CD4-positive, alpha-beta T cell treated with Interleukin-6 at 100 ng/mL for 8 hours (primary cell): Measurements from ENCODE around the gene PPL.

Experiments used
- DNase-seq: peaks from one replicate; pipeline ENCODE4 v3.0.0-alpha.2; 2020; ENCODE audit warnings: mixed read lengths, low spot score

Gene PPL

DNA sequence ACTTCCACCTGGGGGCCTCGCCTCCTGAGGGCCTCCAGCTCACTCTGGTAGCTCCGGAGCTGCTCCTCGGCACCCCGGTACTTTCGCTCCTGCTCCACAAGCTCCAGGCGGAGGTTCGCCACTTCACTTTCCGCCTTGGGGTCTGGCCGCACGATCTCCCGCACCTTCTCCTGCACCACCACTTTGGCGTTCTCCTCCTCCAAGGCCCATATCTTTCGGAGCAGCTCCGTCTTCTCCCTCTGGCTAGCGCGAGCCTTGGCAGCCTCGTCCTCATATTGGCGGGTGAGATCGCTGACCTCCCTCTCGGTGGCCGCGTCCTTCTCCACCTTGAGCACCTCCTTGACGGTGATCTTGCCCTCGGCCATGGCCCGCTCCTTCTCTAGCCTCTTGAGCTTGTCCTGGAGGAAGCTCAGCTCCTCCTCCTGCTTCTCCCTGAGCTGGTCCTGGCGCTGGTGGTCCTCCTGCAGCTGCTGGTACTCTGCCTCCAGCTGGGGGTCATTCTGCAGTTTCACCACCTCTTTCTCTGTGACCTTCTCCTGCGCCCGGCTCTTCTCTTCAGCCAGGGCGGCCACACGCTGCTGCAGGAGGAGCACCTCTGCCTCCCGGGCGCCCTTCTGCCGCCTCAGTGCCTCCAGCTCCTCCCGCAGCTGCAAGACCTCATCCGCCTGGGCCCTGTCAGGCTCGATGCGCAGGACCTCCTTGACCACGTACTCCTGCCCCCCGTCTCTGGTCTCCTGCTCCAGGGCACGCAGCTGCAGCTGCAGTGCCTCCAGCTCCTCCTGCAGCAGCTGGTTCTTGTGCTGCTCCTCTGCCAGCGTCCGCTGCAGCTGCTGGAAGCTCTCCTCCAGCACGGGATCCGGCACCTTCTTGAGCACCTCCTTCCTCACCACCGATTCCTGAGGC is 51.7 kb downstream of the PPL start:
- no peak for DNase-seq

DNA sequence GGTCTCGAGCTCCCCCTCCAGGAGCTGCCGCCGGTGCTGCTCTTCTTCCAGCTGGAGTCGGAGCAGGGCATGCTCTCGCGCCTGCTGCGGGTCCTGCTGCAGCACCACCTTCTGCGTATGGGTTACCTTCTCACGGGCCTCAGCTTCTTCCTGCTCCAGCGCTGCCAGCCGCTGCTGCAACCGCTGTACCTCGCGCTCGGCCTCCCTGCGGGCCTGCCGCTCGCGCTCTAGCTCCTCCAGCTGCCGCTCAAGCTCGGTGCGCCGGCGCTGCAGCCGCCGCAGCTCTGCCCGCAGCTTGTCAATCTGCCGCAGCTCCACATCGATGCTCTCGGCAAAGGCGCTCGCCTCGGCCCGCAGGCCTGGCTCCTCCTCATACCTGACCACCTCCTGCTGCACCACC is 52.7 kb downstream of the PPL start:
- no peak for DNase-seq

DNA sequence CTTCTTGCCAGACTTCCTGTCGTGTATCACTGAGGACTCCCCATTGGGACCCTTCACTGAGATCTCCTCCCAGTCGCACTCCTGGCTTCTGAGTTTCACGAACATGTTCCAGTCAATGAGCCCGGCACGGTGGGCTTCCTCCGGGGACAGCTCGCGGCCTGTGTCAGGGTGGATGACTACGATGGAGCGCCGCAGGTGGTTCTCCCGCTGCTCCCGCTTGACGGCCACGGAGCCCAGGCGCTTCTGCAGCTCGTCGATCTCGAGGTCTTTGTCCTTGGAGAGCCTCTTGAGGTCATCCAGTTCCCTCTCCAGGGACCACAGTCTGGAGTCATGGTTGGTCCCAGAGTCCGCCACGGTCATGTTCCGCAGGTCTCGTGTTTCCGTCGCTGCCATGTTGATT is 53.4 kb downstream of the PPL start:
- no peak for DNase-seq

DNA sequence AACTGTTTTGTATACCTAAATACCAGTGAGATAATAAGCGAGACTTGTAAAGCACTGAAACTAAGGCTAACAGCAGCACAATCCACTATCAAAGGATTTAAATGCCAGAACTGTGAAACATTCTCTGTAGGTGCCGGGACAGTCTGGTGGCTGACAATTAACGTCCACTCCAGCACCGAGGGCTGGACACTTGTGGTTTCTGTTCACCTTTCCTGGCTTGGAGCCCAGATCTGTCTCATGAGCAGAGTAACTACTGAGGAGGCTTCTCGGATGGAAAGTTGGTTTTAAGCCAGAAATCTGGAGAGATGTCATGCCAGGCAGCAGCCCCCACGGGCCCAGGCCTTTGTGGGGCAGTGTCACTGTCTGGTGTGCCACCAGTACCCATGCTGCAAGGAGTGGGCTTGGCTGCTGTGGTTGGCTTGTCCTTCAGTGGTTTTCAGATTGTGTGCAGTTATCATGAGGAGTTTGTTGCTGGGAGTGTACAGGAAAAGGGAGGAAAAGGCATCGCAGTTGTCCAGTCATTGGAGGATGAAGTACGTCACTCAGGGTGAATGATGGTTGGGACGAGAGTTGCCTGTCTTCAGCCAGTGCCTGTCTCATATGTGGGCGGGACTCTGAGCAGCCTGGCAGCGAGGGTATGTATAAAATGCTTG is 54.2 kb downstream of the PPL start:
- no peak for DNase-seq

DNA sequence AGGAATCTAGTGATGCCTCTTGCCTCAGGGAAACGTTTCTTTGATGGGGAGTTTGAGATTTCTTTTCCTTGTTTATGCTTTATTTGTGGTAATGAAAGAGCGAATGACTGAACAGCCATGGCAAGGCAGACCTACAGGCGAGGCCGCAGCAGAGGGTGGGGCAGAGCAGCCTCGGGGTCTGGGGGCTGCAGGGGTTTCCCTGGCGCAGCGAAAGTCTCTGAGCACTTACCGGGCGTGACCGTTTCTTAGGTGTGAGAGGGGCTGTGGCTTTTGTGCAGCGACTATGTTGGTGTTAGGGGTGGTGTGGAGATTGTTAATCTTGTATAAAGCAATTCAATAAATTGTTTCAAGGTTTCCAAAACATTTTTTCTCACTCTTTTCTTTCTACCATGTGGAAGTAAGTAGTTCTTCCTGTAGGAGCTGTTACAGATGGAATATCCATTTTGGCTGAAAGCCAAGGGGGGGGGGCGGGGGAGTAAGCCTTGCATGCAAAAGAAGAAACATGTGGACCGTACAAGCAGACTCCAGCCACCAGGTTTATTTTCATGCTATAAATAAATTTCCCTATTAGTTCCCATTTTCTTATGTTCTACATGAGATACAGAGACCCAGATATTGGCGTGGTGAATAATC is 54.8 kb downstream of the PPL start:
- no peak for DNase-seq

DNA sequence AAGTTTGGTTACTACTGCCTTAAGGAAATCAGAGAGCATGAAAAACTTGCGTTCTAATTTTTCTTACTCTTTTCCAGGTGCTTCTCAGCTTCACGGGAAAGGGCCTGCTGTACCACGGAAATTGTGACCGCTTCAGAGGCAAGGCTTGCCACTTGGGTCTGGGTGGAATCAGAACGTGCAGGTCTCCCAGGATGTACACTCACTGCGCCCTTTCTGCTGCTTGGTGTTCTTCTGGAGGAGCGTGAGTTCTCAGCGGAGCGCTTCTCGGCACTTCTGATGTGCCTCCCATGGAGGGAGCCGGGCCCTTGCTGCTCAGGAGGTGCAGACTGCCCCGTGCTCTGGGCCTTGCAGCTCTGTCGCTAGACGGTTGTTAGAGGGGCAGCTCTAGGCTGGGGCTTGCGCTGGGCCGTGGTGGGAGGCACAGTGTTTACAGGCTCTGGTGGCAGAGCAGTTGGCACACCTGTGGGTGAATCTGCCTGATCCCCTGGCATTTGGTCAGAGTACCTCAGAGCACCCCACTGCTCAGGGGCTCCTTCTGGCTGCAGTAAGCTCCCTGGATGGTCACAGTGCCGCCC is 56.9 kb downstream of the PPL start:
- DNase-seq: no peak

DNA sequence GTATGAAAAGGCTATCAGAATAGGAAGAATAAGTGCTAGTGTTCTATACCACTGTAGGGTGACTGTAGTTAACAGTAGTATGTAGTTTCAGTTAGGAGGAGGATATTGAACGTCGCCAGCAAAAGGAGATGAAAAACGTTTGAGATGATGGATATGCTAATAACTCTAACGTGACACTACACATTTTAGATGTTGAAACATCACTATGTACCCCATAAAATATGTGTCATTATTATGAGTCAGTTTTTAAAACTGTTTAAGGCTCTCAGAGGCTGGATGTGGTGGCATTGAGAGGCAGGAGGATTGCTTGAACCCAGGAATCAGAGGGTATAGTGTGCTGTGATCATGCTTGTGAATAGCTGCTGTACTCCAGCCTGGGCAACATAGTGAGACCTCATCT is 57.9 kb downstream of the PPL start:
- DNase-seq: no peak

DNA sequence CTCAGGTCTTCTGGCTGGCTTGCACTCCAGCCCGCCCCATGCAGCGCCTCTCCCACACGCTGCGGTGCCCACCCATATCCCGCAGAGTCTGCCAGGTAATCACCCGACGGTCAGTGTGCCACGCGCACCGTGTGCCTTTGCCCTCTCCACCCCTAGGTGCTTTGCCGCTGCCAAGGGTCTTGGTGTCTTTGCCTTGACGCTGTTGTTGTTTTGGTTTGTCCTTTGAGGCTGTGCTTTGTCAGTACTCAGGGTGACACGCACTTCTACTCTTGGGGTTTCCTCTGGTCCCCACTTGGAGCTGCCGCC is 59.6 kb downstream of the PPL start:
- DNase-seq: no peak

DNA sequence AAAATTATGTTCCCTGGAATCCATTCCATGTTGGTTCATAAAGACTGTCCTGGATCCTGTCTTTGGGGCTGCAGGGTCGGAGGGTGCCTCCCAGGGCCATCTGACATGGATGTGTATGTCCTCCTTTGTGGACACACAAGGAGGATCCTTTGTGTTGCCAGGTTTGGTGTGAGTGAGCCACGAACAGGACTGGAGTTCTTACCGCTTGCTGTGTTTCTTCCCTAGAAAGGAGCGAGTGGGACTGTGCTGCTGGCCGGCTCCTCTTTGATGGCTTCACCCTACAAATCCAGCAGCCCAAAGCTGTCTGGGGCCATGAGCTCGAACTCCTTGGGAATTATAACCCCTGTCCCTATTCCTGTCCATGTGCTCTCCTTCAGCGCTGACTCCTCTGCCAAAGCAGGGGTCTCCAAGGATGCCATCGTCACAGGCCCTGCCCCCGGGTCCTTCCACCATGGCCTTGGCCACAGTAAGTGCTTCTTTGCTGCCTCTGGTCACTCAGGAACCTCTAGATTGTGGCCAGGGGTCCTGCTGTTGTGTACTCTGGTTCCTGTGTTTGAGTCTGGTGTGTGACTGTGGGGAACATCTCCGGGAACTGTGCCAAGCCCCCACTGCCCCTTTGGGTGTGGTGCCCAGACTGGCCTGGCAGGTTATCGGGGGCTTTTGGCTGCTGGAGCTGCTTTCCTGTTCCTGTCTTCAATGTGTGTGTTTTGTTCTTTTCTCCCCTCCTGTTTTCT is 60.1 kb downstream of the PPL start:
- DNase-seq: no peak

DNA sequence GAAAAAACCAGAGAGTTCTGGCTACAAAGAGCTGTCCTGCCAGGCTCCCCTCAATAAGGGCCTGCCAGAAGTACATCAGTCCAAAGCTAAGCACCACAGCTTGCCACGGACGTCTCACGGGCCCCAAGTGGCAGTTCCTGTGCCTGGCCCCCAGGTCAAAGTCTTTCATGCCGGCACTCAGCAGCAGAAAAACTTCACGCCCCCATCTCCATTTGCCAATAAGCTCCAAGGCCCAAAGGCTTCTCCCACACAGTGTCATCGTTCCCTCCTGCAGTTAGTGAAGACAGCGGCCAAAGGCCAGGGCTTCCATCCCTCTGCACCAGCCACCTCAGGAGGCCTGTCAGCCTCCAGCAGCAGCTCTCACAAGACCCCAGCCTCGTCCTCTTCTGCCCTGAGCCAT is 62.3 kb downstream of the PPL start:
- DNase-seq: no peak

DNA sequence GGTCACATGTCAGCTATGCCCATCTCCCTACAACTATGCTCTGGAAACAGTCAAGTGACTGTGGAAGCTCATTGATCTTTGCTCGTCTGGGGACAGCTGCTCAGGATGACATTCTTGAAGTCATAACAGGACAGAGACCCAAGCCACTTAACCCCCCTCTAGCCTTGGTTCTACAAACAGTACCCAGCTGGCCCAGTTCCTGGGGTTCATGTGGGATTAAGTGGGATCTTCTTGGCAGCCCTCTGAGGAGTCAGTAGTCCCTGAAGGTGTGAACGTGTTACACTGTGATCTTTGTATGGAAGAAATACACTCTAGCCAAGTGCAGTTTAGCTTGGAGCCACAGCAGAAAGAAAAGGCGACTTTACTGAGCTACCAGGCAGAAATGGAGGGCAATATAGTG is 63.9 kb downstream of the PPL start:
- no peak for DNase-seq

DNA sequence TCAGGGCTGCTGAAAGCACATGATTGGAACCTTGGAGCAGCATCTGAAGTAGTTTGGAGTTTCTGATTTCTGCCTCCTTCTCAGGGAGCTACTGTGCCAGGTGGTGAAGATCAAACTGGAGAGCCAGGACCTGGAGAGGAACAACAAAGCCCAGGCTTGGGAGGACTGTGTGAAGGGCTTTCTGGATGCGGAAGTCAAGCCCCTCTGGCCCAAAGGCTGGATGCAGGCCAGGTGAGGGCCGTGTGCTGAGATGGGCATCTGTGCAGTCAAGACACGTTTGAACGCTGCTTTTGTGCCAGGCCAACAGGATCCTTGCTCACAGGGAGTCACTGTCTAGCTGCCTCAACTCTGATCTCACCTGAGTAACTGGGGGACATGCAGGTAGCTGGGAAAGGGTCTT is 65.9 kb downstream of the PPL start:
- no peak for DNase-seq

DNA sequence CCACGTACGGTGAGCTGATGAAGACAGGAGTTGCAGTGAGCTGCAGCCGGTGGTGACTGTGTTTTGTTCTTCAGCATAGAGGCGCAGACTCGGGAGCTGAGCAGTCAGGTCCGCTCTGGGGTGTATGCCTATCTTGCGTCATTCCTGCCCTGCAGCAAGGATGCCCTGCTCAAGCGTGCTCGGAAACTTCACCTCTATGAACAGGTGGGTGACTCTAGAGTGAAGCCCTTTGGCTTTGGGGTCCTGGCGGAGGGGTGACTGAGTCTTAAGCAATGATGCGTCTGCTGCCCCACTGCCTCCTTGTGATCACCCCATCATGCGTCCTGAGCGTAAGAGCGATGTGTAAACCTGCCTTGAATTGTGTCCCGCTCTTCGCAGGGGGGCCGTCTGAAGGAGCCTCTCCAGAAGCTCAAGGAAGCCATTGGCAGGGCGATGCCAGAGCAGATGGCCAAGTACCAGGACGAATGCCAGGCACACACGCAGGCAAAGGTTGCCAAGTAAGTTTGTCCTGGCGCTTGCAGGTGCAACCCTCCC is 66.7 kb downstream of the PPL start:
- no peak for DNase-seq

DNA sequence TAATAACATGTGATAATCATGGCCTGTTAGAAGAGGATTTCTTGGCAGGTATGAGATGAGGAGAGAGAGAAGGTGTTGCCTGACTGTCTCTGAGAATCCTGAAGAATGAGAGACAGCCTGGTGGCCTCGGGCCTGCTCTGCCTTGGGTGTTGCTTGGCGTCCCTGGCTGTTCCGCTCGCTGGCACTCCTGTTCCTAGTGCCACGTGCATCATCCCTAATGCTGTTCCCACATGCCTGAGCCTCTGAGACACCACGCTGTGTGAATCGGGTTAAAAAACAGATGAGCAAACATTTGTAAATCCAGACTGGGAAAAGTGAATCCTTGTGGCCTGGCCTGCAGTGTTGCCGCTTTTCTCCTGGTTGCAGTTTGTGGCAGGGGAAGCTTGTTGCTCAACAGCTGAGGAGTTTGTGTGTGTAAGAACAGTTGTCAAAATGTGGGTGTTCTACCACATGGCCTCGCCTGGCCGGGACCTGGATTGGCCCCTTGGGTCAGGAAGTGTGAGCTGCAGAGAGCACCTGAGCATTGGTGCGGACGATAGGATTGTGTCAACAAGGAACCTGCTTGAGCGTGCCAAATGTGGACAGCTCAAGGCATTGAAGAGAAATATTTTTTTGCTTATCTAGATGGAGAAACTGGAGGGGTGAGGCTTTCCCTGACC is 67.7 kb downstream of the PPL start:
- no peak for DNase-seq

DNA sequence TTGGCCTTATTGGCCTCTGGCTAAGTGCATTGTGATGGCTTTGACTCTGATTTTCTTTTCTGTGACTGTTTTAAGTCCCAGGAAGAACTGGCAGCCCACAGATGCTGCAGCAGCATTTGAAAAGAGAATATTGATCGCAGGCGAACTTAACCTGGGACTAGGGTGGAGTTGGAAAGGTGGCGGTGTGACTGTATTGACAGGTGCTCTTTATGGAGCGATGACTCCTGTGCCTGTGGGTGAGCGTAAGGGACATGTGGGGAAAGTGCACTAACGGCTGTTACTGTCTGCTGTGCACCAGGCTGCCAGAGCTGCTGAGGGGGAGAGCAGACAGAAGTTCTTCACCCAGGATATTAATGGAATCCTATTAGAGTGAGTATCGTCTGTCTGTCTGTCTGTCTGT is 68.4 kb downstream of the PPL start:
- DNase-seq: no peak

DNA sequence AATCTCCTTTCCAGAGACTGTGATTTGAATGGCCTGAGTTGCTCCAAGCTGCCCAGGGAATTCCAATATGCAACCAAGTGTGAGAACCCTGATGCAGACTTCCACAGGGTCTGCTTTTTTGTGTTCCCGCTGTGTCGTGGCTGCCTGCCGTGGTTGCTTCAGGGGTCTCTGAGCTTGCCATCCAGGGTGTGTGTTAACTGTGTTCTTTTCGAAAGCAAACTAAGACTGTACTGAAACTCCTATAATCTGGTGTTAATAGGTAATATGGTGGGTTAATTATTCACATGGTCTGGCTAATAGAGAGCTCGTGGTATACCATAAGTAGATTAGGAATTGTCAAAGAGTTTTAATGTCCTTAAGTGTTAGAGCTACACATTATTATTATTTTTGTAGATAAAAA is 68.9 kb downstream of the PPL start:
- no peak for DNase-seq

DNA sequence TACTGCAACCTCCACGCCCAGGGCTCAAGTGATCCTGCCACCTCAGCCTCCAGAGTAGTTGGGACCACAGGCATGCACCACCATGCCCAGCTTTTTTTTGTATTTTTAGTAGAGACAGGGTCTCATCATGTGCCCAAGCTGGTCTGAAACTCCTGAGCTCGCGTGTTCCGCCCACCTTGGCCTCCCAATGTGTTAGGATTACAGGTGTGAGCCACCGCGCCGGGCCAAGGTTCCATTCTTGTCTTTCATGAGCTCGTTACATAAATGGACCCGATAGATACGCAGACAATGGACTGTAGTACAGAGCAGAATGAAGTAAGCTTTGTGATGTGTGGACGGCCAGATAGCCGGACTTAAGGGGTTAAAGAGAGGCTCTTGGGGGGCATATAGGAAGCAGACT is 70.4 kb downstream of the PPL start:
- no peak for DNase-seq

DNA sequence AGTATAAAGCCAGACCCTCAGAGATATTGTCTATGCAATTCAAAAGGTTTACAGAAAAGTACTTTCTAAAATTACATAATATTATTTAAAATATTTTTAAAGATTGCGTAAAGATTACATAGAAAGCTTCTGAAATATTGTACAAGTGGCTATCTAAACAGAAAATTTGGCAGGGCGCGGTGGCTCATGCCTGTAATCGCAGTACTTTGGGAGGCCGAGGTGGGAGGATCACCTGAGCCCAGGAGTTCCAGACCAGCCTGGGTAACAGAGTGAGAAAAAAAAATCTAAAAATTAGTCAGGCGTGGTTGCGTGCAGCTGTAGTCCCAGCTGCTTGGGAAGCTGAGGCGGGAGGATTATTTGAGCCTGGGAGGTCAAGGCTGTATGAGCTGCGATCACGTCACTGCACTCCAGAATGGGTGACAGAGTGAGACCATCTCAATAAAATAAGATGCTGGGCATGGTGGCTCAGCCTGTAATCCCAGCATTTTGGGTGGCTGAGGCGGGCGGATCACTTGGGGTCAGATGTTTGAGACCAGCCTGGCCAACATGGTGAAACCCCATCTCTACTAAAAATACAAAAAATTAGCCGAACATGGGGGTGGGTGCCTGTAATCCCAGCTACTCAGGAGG is 71.6 kb downstream of the PPL start:
- DNase-seq: no peak

DNA sequence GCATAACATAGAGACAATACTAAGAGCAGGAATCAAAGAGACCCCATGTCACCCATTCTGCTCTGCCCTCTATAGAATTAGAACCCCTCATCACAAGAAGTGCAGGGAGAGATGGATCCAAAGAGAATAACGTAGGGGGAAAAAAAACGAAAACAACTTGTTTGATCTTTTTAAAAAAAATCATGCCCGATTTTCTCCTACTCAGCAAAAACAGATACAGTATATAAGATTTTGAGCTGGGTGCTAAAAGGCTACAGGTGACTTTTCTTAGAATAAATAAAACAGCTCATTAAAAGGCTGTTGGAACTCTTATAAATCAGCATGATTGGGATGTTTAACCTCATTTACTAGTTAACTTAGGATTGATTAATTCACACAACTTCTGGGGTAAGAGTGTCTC is 72.2 kb downstream of the PPL start:
- no peak for DNase-seq

DNA sequence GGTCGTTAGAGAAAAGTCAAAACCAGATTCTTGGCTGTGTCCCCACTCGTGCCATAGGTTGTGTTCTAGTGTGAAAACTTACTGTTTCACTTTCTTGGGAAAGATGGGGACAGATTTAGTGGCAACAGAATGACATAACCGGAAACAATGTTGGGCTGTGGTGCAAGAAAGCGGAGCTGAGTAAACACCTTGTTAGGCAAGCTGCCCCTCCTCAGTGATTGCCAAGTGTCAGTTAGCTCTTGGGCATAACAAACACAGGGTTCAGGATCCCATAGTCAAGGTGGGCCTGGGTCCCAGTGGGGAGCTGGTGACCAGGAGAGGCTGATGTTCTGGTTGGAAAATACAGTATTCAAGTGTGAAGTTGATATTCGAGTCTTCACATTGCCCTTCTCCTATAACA is 74.3 kb downstream of the PPL start:
- no peak for DNase-seq

DNA sequence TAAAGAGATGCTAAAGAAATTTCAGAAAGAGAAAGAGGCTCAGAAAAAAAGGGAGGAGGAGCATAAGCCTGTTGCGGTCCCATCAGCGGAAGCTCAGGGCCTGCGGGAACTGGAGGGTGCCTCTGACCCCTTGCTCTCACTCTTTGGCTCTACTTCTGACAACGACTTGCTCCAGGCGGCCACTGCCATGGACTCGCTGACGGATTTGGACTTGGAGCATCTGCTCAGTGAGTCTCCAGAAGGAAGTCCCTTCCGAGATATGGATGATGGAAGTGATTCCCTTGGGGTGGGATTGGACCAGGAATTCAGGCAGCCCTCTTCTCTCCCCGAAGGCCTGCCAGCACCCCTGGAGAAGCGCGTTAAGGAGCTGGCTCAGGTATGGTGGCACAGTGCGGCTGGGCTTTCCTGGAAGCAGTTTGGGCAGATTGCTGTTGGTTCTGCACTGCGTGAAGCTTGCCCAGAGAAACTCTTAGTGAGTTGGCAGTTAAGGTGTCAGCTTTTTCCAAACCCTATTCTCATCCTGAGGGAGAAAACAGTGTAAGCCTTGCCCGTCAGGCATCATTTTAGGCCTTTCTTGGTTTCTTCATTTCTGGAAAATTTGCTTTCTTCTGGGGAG is 76.1 kb downstream of the PPL start:
- DNase-seq: no peak
